ENCODE results near the gene LCE1E. TPM values are rescaled to one million over a fixed set of nuclear protein-coding genes. Genes with fewer than 3 reads are reported as not detected.

LCE1E gene
- not detected in 2 replicates for total RNA-seq

- Mint-ChIP-seq H3K36me3 (ENCODE audit: low read depth) (no peaks in the 10 kb centered on the region), H3K27me3 (ENCODE audit: low read depth) (peaks cover 5% of the 10 kb centered on the region), H3K4me3 (ENCODE audit: low read depth) (no peak within 1 kb of the TSS), H3K4me1 (ENCODE audit: low read depth) (no peaks in the 10 kb centered on the region), H3K27ac (no peak within 1 kb of the TSS), H3K9me3 (no peaks in the 10 kb centered on the region)
- DNase-seq (ENCODE audit: low spot score): no peak
- intact Hi-C loops (cut with micrococcal nuclease): no loop called here
These were observed at the start of gene LCE1E for GRCh38 chr1:152786077-152786476. TSS of gene LCE1E (plus strand) at chr1:152786257. CDS start at chr1:152787300, 1,043 bp downstream.

GRCh38 chr1:152737997-152738396 lies 48.1 kb upstream of the LCE1E start:
- Mint-ChIP-seq H3K27me3 (ENCODE audit: low read depth) (no peaks in the 10 kb centered on the region), H3K4me1 (ENCODE audit: low read depth) (no peaks in the 10 kb centered on the region), H3K4me3 (ENCODE audit: low read depth) (no peak overlapping the region), H3K27ac (no peak overlapping the region), H3K9me3 (no peaks in the 10 kb centered on the region), H3K36me3 (ENCODE audit: low read depth) (no peaks in the 10 kb centered on the region)
- intact Hi-C loops (cut with micrococcal nuclease): no loop called here
- DNase-seq (ENCODE audit: low spot score): no peak

- Mint-ChIP-seq H3K4me1 (ENCODE audit: low read depth) (no peaks in the 10 kb centered on the region), H3K27me3 (ENCODE audit: low read depth) (no peaks in the 10 kb centered on the region), H3K9me3 (no peaks in the 10 kb centered on the region), H3K27ac (no peak overlapping the region), H3K36me3 (ENCODE audit: low read depth) (no peaks in the 10 kb centered on the region), H3K4me3 (ENCODE audit: low read depth) (no peak overlapping the region)
- DNase-seq (ENCODE audit: low spot score): no peak
- intact Hi-C loops (cut with micrococcal nuclease): no loop called here
These were observed 46.2 kb upstream of the LCE1E start for GRCh38 chr1:152739841-152740240.

- intact Hi-C loops (cut with micrococcal nuclease): no loop called here
- Mint-ChIP-seq H3K27me3 (ENCODE audit: low read depth) (no peaks in the 10 kb centered on the region), H3K4me1 (ENCODE audit: low read depth) (no peaks in the 10 kb centered on the region), H3K27ac (no peak overlapping the region), H3K9me3 (no peaks in the 10 kb centered on the region), H3K4me3 (ENCODE audit: low read depth) (no peak overlapping the region), H3K36me3 (ENCODE audit: low read depth) (no peaks in the 10 kb centered on the region)
- DNase-seq (ENCODE audit: low spot score): no peak
These were observed 44.4 kb upstream of the LCE1E start for GRCh38 chr1:152741656-152742055.

- Mint-ChIP-seq H3K27ac (no peak overlapping the region), H3K36me3 (ENCODE audit: low read depth) (no peaks in the 10 kb centered on the region), H3K27me3 (ENCODE audit: low read depth) (peaks cover 3% of the 10 kb centered on the region), H3K9me3 (no peaks in the 10 kb centered on the region), H3K4me3 (ENCODE audit: low read depth) (no peak overlapping the region), H3K4me1 (ENCODE audit: low read depth) (no peaks in the 10 kb centered on the region)
- intact Hi-C loops (cut with micrococcal nuclease): no loop called here
- DNase-seq (ENCODE audit: low spot score): no peak
These were observed 42.5 kb upstream of the LCE1E start for GRCh38 chr1:152743371-152744145.

GRCh38 chr1:152745289-152745704 lies 40.8 kb upstream of the LCE1E start:
- H3K36me3 Mint-ChIP-seq (ENCODE audit: low read depth): no peaks in the 10 kb centered on the region
- intact Hi-C loops (cut with micrococcal nuclease): no loop called here
- H3K27ac Mint-ChIP-seq: no peak overlapping the region
- no peak overlapping the region for H3K4me3 Mint-ChIP-seq (ENCODE audit: low read depth)
- no peaks in the 10 kb centered on the region for H3K9me3 Mint-ChIP-seq
- no peak for DNase-seq (ENCODE audit: low spot score)
- H3K27me3 Mint-ChIP-seq (ENCODE audit: low read depth): peaks cover 4% of the 10 kb centered on the region
- no peaks in the 10 kb centered on the region for H3K4me1 Mint-ChIP-seq (ENCODE audit: low read depth)

GRCh38 chr1:152745765-152746444 lies 40.2 kb upstream of the LCE1E start:
- no peaks in the 10 kb centered on the region for H3K36me3 Mint-ChIP-seq (ENCODE audit: low read depth)
- no peak overlapping the region for H3K27ac Mint-ChIP-seq
- no peak overlapping the region for H3K4me3 Mint-ChIP-seq (ENCODE audit: low read depth)
- peaks cover 4% of the 10 kb centered on the region for H3K27me3 Mint-ChIP-seq (ENCODE audit: low read depth)
- no peak for DNase-seq (ENCODE audit: low spot score)
- no peaks in the 10 kb centered on the region for H3K9me3 Mint-ChIP-seq
- H3K4me1 Mint-ChIP-seq (ENCODE audit: low read depth): no peaks in the 10 kb centered on the region
- intact Hi-C loops (cut with micrococcal nuclease): no loop called here

- H3K4me3 Mint-ChIP-seq (ENCODE audit: low read depth): no peak overlapping the region
- H3K9me3 Mint-ChIP-seq: no peaks in the 10 kb centered on the region
- no peak for DNase-seq (ENCODE audit: low spot score)
- H3K27ac Mint-ChIP-seq: no peak overlapping the region
- H3K36me3 Mint-ChIP-seq (ENCODE audit: low read depth): no peaks in the 10 kb centered on the region
- peaks cover 10% of the 10 kb centered on the region for H3K27me3 Mint-ChIP-seq (ENCODE audit: low read depth)
- peaks cover 3% of the 10 kb centered on the region for H3K4me1 Mint-ChIP-seq (ENCODE audit: low read depth)
- intact Hi-C loops (cut with micrococcal nuclease): no loop called here
These were observed 38.2 kb upstream of the LCE1E start for GRCh38 chr1:152747831-152748230.

- Mint-ChIP-seq H3K27ac (no peak overlapping the region), H3K27me3 (ENCODE audit: low read depth) (peaks cover 14% of the 10 kb centered on the region)
- intact Hi-C loops (cut with micrococcal nuclease): no loop called here
These were observed 33.8 kb upstream of the LCE1E start for GRCh38 chr1:152752225-152752624.

GRCh38 chr1:152753586-152753985 lies 32.5 kb upstream of the LCE1E start:
- no peak for DNase-seq (ENCODE audit: low spot score)
- intact Hi-C loops (cut with micrococcal nuclease): no loop called here
- Mint-ChIP-seq H3K27me3 (ENCODE audit: low read depth) (peaks cover 11% of the 10 kb centered on the region), H3K4me3 (ENCODE audit: low read depth) (no peak overlapping the region), H3K9me3 (no peaks in the 10 kb centered on the region), H3K27ac (no peak overlapping the region), H3K36me3 (ENCODE audit: low read depth) (no peaks in the 10 kb centered on the region), H3K4me1 (ENCODE audit: low read depth) (peaks cover 3% of the 10 kb centered on the region)

More at GRCh38 chr1:152752225-152752624, 33.8 kb upstream of the LCE1E start:
- H3K4me1 Mint-ChIP-seq (ENCODE audit: low read depth): peaks cover 3% of the 10 kb centered on the region
- no peak for DNase-seq (ENCODE audit: low spot score)
- no peak overlapping the region for H3K4me3 Mint-ChIP-seq (ENCODE audit: low read depth)
- H3K9me3 Mint-ChIP-seq: no peaks in the 10 kb centered on the region
- H3K36me3 Mint-ChIP-seq (ENCODE audit: low read depth): no peaks in the 10 kb centered on the region

- Mint-ChIP-seq H3K9me3 (no peaks in the 10 kb centered on the region), H3K36me3 (ENCODE audit: low read depth) (no peaks in the 10 kb centered on the region), H3K4me1 (ENCODE audit: low read depth) (peaks cover 3% of the 10 kb centered on the region), H3K4me3 (ENCODE audit: low read depth) (no peak overlapping the region), H3K27ac (no peak overlapping the region), H3K27me3 (ENCODE audit: low read depth) (peaks cover 9% of the 10 kb centered on the region)
- DNase-seq (ENCODE audit: low spot score): no peak
- intact Hi-C loops (cut with micrococcal nuclease): no loop called here
These were observed 29.2 kb upstream of the LCE1E start for GRCh38 chr1:152756872-152757271.

GRCh38 chr1:152757747-152758146 lies 28.3 kb upstream of the LCE1E start, which contains the start of gene KPRP:
TSS of gene KPRP (plus strand) at chr1:152758025. CDS start at chr1:152759589, 1,564 bp downstream.
- H3K27me3 Mint-ChIP-seq (ENCODE audit: low read depth): peaks cover 4% of the 10 kb centered on the region
- no peak within 1 kb of the TSS for H3K27ac Mint-ChIP-seq
- no peaks in the 10 kb centered on the region for H3K36me3 Mint-ChIP-seq (ENCODE audit: low read depth)
- no peaks in the 10 kb centered on the region for H3K9me3 Mint-ChIP-seq
- intact Hi-C loops (cut with micrococcal nuclease): no loop called here
- no peak for DNase-seq (ENCODE audit: low spot score)
- no peak within 1 kb of the TSS for H3K4me3 Mint-ChIP-seq (ENCODE audit: low read depth)
- no peaks in the 10 kb centered on the region for H3K4me1 Mint-ChIP-seq (ENCODE audit: low read depth)

GRCh38 chr1:152758636-152759035 lies 27.4 kb upstream of the LCE1E start:
- H3K4me3 Mint-ChIP-seq (ENCODE audit: low read depth): no peak overlapping the region
- no peak overlapping the region for H3K27ac Mint-ChIP-seq

More at GRCh38 chr1:152758636-152759035, 27.4 kb upstream of the LCE1E start:
- no peaks in the 10 kb centered on the region for H3K36me3 Mint-ChIP-seq (ENCODE audit: low read depth)
- H3K9me3 Mint-ChIP-seq: no peaks in the 10 kb centered on the region
- intact Hi-C loops (cut with micrococcal nuclease): no loop called here
- H3K27me3 Mint-ChIP-seq (ENCODE audit: low read depth): no peaks in the 10 kb centered on the region
- no peak for DNase-seq (ENCODE audit: low spot score)
- H3K4me1 Mint-ChIP-seq (ENCODE audit: low read depth): no peaks in the 10 kb centered on the region

All from activated T-helper 2 cell treated with anti-CD3 and anti-CD28 coated beads, Interferon-gamma antibody, Interleukin-2, Interleukin-4, amounts not matched to agents 10 μg/mL and 5 μg/mL and 100 μg/mL, durations not matched to agents 14 hours and 24 hours and 36 hours (primary cell).